OCI-LY1 (cell line): ENCODE measurements around the gene CDC42EP4.

Experiments
- CTCF ChIP-seq: fragments of 200-600 bp; sonication (generic), shearing (Covaris generic); IDR thresholded peaks from 2 replicates; pipeline ENCODE4 v1.5.1; 2017; ENCODE audit warnings: mild to moderate bottlenecking, antibody characterized with exemption, low read length, moderate library complexity, mixed read lengths
- EZH2 ChIP-seq: fragments of 200-600 bp; sonication (generic), shearing (Covaris generic); IDR thresholded peaks from 2 replicates; pipeline ENCODE4 v1.8.0; 2017; ENCODE audit warnings: borderline replicate concordance, mixed run types, mild to moderate bottlenecking, antibody characterized with exemption, low read length, moderate library complexity, mixed read lengths

- no peak for TF ChIP-seq CTCF
- no peak for TF ChIP-seq EZH2
Measured at GRCh38 chr17:73320601-73321264, 8.9 kb upstream of the CDC42EP4 start.
